Stomach smooth muscle (tissue), 2 donors: ENCODE results near the gene KRT32.

Experiments used
- H3K27ac ChIP-seq: one replicate; pipeline ENCODE4 v1.7.0; 2013; ENCODE audit warnings: mild to moderate bottlenecking, low read length, inconsistent platforms
- H3K27me3 ChIP-seq, 2 donors: one replicate each; pipeline ENCODE4 v1.7.0; 2013; ENCODE audit warnings: low read length in 2 of 2; ENCODE audit not compliant: insufficient read depth in 2 of 2, control insufficient read depth in 1 of 2
- H3K36me3 ChIP-seq, 2 donors: one replicate each; pipeline ENCODE4 v1.7.0; 2013; ENCODE audit warnings: low read length in 2 of 2; ENCODE audit not compliant: control insufficient read depth in 2 of 2, insufficient read depth in 2 of 2
- H3K4me1 ChIP-seq: one replicate; pipeline ENCODE4 v1.7.0; 2013; ENCODE audit warnings: low read length; ENCODE audit not compliant: control insufficient read depth, insufficient read depth
- H3K4me3 ChIP-seq, 2 donors: one replicate each; pipeline ENCODE4 v1.7.0; 2013; ENCODE audit warnings: low read length in 2 of 2
- H3K9ac ChIP-seq, 2 donors: one replicate each; pipeline ENCODE4 v1.7.0; 2013; ENCODE audit warnings: low read length in 2 of 2, mild to moderate bottlenecking in 1 of 2
- H3K9me3 ChIP-seq, 2 donors: one replicate each; pipeline ENCODE4 v1.7.0; 2013; ENCODE audit warnings: low read length in 2 of 2; ENCODE audit not compliant: control insufficient read depth in 2 of 2
- donor health status: healthy.
- donor health status: Pancreatic carcinoma.

Gene KRT32

DNA sequence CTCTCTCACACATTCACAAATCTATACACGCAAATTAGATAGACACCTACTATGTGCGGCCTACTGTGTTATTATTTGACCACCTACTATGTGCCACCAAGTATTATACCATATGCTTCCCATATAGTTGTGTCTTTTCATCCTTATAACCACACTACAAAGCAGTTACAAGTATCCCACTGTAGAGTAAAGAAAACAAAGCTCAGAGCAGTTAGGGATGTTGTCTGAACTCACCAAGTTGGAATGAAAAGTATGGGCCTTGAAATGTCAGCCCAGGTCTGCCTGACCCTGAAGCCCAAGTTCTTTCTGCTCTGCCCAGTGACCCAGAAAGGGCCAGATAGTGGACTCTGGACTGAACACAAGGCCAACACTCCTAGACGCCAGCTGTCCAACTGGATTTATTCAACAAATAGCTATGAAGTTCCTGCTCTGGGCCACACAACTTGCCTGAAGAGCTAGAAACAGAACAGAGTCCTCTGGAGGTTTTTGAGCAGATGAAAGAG, 51.3 kb downstream of the KRT32 start:
- Histone ChIP-seq H3K4me3 (no peak overlapping the region), H3K27ac (no peak overlapping the region), H3K4me1 (no peaks in the 10 kb centered on the region), H3K27me3 (no peaks in the 10 kb centered on the region), H3K9ac (no peak overlapping the region), H3K36me3 (no peaks in the 10 kb centered on the region), H3K9me3 (no peaks in the 10 kb centered on the region)

GRCh38 chr17:41415411-41415810, 51.8 kb downstream of the KRT32 start:
- Histone ChIP-seq H3K27ac (no peak overlapping the region), H3K27me3 (no peaks in the 10 kb centered on the region), H3K9ac (no peak overlapping the region), H3K9me3 (no peaks in the 10 kb centered on the region), H3K36me3 (no peaks in the 10 kb centered on the region), H3K4me3 (no peak overlapping the region), H3K4me1 (no peaks in the 10 kb centered on the region)

DNA sequence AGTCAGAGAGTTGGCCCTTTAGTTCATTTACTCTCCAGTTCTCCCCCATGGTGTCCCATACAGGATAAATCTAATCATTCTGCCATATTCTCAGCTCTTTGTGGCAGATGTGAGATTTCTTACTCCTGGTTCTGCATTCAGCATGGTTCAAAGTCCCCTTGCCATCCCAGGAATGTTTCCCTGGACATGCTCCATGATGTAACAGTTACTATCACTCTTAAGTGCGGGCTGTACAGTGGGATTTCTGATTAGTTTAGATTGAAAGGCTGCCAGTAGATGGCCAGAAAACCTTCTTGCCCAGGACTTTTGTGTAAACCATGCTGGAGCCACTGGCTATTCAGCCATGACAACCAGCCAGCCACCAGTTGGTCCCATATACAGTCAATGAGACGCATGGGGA, 53.2 kb downstream of the KRT32 start:
- no peak overlapping the region for H3K9ac ChIP-seq
- H3K4me3 ChIP-seq: no peak overlapping the region
- no peaks in the 10 kb centered on the region for H3K4me1 ChIP-seq
- no peak overlapping the region for H3K27ac ChIP-seq
- no peaks in the 10 kb centered on the region for H3K9me3 ChIP-seq
- no peaks in the 10 kb centered on the region for H3K36me3 ChIP-seq
- H3K27me3 ChIP-seq: no peaks in the 10 kb centered on the region

DNA sequence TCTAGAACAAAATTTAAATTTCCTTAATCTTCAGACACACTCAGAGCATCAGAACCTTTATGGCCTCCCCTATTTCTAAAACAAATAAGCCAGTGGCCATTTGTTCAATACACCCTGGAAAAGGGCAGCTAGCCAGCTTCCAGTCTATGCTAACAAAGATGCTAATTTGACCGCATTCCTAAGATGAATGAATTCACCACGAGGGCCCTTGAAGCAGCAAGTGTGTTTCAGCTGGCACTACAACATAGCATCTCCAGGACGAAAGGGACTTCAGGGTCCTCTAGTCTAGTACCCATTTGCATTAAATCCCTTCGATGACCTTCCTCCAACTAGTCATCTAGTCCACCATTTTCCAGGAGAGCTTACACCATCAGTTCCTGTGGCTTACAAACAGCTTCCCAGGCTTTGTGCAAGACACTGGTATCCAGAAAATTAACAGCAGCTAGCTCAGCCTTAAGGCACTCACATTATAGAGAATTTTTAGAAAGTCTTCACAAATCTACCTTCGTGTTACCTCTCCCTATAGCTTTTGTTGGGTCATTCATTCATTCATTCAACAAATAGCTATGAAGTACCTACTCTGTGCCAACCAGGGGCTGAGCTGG, 53.7 kb downstream of the KRT32 start:
- no peak overlapping the region for H3K27ac ChIP-seq
- H3K4me1 ChIP-seq: no peaks in the 10 kb centered on the region
- H3K27me3 ChIP-seq: peaks cover 0 to under 1% of the 10 kb centered on the region in 2 donors
- H3K36me3 ChIP-seq: no peaks in the 10 kb centered on the region
- H3K9ac ChIP-seq: no peak overlapping the region
- H3K9me3 ChIP-seq: no peaks in the 10 kb centered on the region
- H3K4me3 ChIP-seq: no peak overlapping the region

- Histone ChIP-seq H3K36me3 (no peaks in the 10 kb centered on the region), H3K9ac (no peak overlapping the region), H3K27me3 (peaks cover 0 to 2% of the 10 kb centered on the region in 2 donors), H3K27ac (no peak overlapping the region), H3K4me3 (no peak overlapping the region), H3K4me1 (no peaks in the 10 kb centered on the region), H3K9me3 (no peaks in the 10 kb centered on the region)
Measured at GRCh38 chr17:41411072-41411840, 55.9 kb downstream of the KRT32 start.
